HG03575 (cell line): Measurements from ENCODE around the gene SLC44A1.
A peak's percentile ranks its signal among the peaks of the same experiment; 100 is the strongest.

ENCODE experiments used
- ATAC-seq: cut with Tn5 transposase; IDR thresholded peaks from one replicate; pipeline ENCODE4 v1.9.1; 2021; ENCODE audit not compliant: unreplicated experiment, insufficient number of reproducible peaks, low FRiP score; ENCODE audit errors: extremely low read depth

Gene SLC44A1

DNA sequence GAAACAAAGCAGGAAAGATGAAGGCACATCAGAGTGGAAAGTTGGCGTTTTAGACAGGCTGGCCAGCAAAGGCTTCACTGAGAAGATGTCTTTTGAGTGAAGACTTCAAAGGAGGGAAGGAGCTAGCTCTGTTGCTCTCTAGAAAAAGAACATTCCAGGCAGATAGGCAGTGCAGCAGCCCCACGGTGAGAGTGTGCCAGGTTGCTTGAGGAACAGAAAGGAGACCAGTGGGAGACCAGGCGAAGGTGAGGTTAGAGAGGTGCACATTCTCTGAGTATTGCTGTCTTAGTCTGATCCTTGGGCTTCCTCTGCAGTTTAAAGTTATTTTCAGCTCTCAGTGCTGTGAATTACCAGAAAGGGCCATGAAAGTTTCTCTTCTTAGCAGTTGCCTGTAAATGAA, 83.8 kb downstream of the SLC44A1 start:
- no peak for ATAC-seq

DNA sequence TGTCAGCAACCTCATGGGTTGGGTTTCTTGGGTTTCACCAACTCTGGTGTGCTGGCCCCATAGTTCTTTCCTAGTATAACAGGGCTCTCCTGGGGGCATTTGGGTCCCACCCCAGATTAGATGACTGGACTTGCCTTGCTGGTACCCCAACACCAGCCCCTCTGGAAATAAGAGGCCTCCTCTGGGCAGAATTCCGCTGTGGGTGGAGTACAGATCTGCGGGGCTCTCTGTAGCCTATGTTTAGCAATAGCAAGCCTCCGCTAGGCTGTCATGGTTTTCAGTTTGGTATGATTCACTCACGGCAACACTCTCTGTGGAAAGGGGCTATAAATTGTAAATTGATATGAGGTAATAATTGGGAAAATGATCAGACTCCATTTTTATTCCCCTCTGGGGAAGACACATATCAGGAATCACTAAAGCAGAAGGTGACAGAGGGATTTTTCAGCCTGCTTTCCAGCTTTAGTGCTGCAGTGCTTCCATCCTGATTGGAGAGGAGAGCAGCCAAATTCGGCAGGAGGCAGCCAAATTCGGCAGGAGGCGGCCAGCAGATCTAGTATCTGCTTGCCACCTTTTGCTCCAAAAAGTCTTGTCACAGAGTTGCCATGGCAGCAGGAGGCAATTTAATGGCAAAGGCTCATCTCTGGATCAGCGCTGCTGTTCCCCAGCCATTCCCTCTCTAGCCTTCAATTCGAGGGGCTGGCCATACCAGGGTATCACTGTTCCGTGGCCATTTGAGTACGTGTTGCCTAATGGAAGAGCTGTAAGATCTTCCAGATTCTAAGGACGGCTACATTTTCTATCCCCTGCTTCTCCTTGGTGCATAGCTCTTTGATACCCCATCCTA, 84.6 kb downstream of the SLC44A1 start:
- no peak for ATAC-seq

DNA sequence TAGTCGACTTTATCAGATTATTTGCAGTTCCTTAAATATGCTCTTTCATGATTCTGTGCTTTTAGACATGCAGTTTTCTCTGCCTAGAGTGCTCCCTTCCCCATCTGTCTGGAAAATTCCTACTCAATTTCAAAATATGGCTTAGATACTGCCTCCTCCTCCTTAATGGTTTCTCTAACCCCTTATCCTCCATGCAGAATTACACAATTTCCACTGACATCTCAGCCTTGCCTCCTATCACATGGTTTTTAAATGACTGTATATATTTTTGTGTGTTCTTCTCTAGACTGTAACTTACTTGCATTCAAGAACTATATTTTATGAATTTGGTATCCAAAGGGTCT, 85.2 kb downstream of the SLC44A1 start:
- ATAC-seq, result no peak

DNA sequence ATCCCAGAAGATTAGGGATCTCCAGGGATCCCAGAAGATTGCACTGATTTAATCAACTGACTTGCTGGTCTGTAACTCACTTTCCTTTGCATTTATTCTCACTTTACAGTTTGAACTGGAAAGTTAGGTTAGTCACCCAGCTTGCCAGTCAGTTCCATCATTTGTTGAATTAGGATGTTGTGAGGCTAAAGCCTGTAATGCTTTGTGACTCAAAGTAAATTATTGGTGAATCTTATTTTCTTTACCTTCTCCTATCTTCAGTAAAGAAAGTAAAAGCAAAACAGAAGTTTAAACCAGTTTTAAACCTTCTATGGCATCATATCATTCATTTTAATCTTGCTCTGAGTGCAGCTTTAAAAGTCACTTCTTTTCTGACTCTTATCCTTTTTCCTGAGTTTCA, 85.8 kb downstream of the SLC44A1 start:
- no peak for ATAC-seq

DNA sequence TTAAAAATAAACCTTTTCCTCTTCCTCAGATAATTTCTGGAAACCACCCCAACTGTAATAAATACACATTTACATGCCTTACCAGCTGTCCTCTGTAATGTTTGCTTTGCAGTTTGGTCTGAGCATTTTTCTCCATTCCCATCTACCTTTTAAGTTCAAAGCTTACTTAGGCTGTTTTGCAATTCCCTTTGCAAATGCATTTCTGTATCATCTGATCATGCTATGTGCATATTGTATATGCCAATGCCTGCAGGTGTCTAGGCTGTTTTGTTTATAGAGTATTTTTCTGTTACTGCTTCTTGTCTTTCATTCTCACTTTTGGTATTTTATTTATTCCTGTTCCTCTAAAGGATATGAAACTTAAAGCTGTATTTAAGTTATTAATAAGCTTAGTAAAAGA, 86.3 kb downstream of the SLC44A1 start:
- ATAC-seq, result no peak

DNA sequence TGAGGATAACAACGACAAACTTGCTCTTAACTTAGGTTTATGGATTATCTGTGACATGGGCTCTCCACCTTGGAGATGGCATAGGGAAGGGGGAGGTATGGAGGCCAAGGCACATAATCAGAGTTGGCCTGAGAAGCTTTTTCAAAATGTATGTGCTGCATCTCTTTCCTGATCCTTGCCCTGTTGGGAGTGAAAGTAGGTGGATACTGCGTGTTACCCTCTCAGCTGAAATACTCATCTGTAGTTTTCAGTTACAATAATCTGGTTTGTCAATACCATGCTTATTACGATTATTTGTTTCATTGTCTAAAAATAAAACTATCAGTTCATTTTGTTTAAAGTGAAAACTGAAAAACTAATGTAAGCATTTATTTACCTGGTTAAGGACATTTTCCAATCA, 86.7 kb downstream of the SLC44A1 start:
- no peak for ATAC-seq

DNA sequence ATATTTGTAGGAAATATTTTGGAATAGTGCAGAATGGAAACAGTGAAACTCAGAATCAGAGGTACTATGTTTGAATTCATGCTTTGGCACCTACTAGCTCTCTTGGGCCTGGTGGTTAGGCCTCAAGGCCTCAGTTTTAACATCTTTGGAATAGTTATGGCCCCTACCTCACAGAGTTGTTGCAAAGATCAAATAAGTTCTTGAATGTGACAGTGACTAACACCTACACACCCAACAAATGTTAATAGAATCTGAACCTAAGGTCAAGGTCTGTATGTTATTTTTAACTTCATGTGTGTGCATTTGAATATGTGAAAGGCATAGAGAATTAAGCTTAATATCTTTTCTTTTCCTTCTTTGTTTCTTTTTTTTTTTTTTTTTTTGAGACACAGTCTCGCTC, 87.3 kb downstream of the SLC44A1 start:
- no peak for ATAC-seq

DNA sequence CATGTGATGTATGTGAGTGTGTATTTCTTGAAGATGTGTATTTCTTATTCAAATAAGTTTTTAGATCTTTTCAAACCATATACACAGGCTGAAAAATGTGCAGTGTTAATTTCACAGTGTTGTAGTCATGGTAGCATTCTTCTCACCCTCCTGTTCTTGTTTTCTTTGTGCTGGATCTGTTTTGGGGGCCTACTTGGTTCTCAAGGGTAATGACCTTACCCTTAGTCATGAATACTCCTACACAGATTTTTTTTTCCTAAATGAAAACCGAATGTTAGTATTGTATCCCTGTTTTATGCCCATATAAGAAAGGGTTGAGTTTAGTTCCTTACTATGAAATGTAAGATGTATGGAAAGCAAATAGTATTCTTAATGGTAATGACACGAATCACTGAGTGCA, 88.0 kb downstream of the SLC44A1 start:
- no peak for ATAC-seq

DNA sequence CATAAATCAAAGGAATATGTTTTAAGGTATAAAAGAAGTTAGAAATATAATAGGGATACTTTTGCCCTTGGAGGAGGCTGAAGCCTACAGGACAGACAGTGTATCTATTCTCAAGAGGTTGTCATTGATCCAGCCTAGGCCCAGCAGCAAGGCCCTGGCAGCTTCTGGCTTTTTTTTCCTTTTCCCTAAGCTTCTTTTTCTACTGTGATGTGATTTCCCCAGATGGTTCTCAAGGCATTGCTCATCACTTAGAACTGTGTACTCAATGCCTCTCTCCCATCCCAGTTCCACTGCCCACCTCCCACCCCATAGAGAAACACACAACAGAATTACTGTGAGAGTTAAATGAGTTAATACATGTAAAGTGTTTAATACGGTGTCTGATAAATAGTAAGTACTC, 88.6 kb downstream of the SLC44A1 start:
- ATAC-seq, result no peak

DNA sequence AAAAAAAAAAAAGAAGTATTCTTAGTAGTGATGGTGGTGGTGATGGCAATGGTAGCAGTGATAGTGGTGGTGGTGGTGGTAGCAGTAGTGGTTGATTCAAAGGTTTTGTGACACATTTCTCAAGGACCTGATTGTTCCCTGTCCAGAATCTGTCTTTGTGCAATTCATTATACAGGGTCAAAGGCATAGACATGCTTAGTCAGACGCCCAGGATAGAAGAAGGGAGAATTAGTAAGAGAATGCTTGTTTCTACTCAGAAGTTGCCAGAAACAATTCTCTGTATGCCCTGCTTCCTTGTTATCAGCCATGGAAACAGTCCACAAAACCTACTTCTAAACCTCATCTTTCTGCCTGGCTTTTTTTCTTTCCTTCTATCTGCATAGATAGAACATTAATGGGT, 89.4 kb downstream of the SLC44A1 start:
- no peak for ATAC-seq

DNA sequence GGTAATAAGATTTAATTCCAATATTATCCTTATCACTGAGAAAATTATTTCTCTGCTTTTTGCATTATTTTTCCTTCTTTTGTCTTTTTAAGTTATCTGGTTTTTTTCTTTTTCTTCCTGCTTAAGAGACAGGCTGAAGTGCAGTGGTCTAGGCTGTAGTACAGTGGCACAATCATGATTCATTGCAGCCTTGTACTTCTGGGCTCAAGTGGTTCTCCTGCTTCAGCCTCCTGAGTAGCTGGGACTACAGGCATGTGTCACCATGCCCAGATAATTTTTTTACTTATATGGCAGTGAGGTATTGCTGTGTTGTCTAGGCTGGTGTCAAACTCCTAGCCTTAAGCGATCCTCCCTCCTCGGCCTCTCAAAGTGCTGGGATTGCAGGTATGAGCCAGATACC, 93.9 kb downstream of the SLC44A1 start:
- no peak for ATAC-seq

DNA sequence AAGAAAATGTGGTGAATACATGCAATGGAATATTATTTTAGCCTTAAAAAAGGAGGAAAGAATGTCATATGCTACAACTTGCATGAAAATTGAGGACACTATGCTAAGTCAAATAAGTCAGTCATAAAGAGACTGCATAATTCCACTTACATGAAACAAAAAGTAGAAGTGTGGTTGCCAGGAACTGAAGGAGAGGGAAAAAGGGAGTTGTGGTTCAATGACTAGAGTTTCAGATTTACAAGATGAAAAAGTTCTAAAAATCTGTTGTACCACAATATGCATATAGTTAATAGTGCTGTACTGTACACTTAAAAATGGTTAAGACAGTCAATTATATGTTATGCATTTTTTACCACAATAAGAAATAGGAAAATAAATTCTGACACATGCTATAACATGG, 95.4 kb downstream of the SLC44A1 start:
- no peak for ATAC-seq

DNA sequence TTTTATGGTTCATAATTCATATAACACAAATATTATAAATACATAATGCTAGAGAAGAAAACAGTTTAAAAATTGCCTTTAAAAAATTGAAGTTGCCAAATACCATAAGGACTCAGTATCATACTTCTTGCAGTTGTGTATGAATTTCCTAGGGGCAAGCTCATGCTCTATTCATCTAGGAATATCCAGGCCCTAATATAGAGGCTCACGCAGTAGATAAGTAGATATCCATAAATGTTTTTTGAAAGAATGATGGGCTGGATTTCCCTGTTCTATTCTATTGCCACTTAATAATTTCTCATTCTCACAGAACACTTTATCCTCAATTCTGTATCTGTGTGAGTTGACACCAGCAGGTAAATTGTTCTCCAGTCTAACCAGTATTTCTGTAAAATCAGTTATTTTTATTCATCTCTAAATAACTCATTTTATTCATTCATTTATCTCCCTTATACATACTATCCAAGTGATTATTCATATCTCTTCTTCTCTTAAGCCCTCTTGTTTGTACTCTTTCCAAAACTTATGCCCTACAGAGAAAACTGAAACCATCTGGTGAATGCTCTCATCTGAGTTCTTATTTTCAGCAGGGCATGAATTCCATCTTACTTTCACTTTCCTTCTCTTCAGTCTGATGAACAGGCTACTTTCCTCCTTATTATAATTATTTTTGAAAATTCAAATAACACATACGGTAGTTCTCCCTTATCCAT, 97.1 kb downstream of the SLC44A1 start:
- no peak for ATAC-seq

DNA sequence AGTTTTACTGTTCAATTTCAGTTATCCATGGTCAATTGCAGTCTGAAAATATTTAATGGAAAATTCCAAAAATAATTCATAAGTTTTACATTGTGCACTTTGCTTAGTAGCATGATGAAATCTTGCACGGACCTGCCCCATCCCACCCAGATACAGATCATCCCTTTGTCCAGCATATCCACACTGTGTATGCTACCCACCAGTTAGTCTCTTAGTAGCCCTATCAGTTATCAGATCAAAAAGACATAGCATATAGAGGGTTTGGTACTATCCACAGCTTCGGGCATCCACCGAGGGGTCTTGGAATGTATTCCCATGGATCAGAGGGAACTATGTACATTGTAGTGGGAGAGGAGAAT, 97.7 kb downstream of the SLC44A1 start:
- ATAC-seq, result no peak

DNA sequence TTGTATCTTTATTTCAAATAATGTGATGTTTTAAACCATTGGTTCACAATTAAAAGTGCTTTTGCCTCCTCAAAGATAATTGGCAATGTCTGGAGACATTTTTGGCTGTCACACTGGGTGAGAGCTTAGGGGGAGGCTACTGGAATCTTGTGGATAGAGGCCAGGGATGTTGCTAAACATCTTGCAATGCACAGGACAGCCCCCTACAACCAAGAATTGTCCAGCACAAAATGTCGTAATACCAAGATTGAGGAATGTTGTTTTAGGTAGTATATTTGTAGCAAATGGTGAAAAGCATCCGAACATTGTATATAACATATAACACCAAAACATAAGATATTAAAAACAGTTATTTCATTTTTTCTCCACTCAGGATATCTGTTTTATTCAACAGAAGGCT, 99.8 kb downstream of the SLC44A1 start:
- ATAC-seq, result no peak

DNA sequence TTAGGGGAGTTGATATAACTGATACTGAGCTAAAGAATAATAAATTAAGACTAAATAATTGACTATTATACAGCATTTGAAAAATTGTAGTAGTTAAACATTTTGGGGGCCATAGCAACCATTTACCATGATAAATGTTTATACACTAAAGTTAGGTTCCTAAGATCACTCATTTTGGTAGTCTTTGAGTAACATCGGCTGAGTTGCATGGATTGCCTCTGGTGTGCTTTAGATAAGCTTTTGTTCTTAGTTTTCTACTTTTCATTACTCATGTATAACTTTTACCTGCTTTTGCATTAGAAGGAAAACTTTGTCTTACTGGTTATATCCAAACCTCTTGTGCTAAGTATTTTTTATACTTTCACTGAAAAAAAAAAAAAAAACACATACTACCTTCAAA, 101.2 kb downstream of the SLC44A1 start:
- ATAC-seq, result no peak

DNA sequence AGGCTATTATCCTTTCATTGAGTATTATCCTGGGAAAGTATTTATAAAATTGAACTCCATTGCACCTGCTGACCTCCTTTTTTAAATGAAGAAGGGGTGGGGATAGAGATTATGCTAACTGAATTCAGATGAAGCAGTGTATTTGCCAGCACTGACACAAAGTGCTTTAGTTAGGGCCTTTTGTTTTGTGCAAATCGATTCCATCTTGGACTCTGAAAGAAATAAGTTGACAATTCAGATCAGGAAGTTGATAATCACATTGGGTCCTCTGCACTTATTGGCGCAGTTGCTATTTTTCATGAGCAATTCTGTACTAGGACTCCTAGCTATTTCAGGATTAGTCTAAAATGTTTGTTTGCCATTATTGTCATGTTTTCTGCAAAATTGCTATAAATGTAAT, 101.8 kb downstream of the SLC44A1 start:
- no peak for ATAC-seq

DNA sequence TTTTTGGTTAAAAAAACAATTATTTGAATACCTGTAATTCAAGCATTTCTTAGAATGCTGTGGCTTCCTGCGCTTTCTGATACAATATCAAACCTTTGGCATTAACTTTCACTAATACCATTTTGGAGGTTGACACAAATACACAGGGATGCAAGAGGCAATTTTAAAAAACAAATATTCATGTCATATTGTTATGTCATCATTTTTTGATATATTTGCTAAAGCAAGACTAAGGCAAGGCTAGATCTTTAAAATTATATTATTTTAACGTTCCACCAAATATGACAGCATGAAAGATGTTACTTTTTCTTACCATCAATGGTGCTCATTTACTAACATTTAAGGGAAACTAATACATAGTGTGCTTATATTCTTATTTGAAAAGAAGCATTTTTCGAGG, 110.0 kb downstream of the SLC44A1 start:
- no peak for ATAC-seq

DNA sequence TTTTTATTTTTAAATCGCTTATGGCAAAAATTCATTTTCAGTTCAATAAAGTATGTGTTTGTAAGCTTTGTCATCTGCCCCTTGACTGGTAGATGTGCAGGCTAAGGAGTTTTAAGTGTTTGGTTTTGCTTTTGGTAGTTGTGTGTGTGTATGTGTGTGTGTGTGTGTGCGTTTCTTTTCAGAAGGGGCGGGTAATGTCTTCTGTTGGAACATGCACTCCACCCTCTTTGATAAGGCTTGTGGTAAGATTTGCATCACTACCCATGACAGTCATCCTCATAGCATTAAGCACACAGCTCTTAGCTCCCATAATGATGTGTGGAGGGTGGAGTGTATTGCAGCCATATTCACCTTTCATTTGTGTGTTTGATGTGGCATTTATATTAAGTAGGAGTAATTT, 111.3 kb downstream of the SLC44A1 start:
- no peak for ATAC-seq

DNA sequence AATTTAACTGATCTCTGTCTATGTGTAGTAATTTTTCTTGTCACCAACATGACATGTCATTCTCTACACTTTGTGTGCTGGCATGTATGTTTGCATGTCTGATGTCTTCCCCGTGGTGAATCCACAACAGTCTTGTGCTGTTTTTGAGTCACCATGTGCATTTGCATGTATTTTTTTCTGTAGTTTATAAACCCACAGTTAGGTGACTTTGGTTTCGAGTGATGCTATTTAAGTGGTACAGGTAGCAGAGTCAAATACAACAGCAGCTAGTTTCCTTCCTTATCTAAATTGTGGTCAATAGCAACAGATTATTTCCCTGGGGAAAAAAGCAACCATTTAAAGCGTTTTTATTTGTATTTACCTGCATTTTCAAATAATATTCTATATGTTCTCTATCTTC, 113.5 kb downstream of the SLC44A1 start:
- peak; percentile 91 for ATAC-seq

DNA sequence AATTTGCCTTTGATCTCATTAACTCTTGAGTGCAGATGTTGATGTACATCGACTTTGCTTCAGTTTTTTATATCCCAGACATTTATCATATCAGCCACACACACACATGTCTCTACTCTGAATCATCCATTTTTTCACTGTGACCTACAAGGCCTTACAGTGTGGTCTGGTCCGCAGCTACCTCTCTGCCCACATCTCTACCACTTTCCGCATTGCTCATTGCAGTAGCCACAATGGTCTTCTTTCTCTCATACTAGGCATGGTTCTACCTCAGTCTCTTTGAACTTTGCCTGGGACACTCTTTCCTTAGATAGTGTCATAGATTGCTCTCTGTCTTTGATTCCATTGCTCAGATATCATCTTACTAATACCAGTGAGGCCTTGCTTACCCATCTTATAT, 115.4 kb downstream of the SLC44A1 start:
- no peak for ATAC-seq
